Measurements from ENCODE around the gene GHRL. TPM values are rescaled to one million over a fixed set of nuclear protein-coding genes. Genes with fewer than 3 reads are reported as not detected.

Gene GHRL
- total RNA-seq, 1 donor from 2014 or later: not detected

DNA sequence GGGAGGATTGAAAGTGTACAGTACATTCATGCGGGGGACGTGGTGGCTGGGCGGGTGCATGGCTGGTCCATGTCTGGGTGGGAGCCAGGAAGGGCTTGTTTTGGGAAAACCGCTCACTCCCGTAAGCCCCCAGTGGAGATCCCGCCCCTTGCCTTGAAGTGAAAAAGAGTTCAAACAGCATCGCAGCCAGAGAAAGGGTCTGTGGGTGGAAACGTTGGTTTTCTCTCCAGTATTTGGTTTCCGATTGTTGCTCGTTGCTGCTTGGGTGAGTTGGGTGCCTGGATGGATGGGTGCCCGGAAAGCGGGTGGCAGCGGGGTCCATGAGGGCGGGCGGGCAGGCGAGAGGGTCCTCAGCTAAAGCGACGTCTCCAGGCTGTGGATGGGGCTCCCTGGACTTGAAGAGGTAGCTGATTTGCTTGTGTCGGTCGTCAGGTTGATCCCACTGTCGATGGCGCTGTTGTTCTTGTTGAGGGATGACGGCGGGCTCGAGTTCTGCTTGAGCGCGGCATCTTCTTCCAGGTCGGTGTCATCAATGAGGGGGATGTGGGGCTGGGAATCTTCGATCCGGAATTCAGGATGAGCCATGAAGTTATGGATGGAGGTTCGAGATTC is 35.8 kb upstream of the GHRL start:
- DNase-seq (ENCODE audit: extremely low read depth, low read depth, low spot score): no peak

DNA sequence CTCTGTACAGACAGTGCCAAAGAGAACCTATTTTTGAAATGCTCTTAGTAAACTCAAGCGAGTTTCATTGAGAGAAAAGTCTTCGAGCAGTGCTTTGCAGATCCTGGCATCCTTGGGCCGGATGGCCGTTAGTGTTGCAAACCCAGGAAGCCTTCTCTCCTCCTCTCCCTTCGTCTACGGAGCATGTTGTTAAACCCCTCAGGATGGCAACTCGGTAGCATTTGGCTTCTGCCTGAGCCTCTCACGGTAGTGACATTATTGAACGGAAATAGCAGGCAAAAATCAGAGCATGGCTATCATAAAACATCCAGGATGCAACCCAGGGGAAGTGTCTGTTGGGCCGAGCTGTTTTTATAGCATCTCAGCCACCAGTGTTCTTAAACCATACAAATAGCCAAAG is 34.8 kb upstream of the GHRL start:
- DNase-seq (ENCODE audit: extremely low read depth, low read depth, low spot score): no peak

DNA sequence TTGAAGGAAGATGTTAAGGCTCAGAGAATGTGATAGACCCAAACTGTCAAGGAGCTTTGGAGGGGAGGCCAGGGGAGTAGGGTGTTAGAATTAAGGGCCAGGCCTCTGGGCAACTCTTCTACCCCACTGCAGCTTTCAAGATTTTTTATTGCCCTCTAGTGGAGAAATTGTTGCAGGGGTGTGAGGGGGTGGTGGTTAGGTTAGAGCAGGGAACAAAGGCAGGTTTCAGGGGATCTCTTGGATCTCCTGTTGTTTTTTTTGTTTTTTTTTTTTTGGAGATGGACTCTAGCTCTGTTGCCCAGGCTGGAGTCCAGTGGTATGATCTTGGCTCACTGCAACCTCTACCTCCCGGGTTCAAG is 29.6 kb upstream of the GHRL start:
- DNase-seq (ENCODE audit: extremely low read depth, low read depth, low spot score): no peak

DNA sequence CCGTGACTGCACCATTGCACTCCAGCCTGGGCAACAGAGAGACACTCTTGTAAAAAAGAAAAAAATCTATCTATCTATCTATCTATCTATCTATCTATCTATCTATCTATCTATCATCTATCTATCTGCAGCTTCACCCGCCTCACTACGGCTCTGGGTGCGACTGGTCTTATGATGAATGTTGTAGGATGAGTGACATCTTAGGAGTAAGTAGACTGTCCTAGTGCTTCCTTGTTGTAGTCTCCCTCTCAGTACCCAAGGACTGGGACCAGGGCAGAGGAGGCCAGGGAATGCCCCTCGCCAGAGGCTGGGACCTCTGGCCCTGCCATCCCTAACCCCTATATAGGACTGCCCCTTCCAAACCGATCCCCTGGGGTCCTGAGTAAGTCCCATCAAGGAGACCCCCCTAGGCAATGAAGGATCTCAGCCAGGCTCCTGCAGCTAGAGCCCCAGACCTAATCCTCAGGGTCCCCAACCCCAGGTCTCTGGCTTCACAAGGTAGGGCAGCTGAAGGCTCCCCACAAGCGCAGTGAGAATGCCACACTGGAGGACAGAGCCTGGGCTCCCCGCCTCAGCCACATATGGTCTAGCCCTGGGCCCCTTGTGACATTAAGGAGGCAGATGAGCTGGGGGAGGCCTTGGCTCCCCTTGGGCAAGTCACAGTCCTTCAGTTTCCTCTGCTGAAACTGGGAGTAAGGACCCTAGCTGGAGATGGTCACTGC is 29.0 kb upstream of the GHRL start:
- DNase-seq (ENCODE audit: extremely low read depth, low read depth, low spot score): no peak

DNA sequence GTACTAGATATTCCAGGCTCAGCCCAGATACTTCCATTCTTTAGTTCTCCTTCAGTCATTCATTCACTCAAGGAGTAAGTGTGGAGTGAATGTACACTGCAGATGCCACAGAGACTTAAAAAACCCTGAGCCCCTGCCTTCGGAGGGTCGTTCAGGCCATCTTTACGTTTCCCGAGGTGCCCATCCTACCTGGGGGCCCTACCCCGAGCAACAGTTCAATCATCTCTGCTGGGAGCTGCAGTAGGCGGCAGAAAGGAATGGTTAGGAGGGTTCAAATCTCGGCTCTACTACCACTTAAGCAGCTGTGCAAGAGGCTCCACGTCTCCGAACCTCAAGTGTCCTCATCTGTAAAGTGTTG is 27.6 kb upstream of the GHRL start:
- no peak for DNase-seq (ENCODE audit: extremely low read depth, low read depth, low spot score)

DNA sequence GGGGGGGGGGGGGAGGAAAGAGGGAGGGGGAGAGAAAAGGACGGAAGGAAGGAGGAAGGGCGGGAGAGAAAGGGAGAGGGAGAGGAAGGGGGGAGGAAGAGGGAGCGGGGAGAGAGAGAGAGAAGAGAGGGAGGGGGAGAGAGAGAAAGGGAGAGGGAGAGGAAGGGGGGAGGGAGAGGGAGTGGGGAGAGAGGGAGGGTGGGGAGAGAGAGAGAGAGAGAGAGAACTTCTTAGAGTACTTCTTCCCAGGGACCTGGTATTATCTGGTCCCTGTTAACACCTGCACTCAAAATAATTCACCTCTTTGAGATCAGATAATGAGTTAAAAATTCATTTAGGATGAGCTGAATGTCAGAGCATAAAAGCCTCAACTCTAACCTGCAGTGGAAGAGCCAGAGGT is 27.1 kb upstream of the GHRL start:
- no peak for DNase-seq (ENCODE audit: extremely low read depth, low read depth, low spot score)

DNA sequence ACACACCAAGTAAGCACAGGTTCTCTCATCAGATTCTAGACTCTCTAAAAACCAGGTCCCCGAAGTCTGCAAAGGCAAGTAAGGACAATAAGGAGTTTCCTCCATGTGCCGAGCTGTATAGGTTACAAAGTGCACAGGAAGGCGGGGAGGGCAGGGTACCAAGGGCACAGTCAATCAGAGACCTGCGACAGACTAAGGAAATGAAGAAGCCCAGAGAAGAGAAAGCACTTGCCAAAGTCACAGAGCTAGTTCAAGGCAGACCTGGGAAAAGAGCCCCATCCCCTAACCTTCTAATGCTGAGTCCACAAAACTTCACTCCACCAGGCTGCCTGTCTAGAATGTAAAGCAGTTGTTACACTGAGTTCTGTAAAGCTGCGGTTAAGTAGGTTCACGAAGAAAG is 26.5 kb upstream of the GHRL start:
- DNase-seq (ENCODE audit: extremely low read depth, low read depth, low spot score): no peak

DNA sequence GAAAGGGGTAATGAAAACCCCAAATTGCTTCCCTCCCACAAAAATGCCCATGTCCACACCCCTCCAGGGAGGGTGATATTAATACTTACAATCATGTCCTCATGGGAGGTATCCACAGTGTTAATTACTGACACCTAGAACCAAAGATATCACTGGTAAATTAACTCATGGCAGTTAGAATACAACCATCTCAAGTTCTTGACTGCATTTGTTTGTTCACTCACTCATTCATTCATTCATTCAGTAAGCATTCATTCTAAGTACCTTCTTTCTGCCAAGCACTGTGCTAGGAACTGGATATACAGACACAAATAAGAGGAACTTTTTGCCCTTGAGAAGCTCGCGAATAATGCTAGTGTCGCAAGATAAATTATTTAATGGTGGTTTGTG is 25.2 kb upstream of the GHRL start:
- DNase-seq (ENCODE audit: extremely low read depth, low read depth, low spot score): no peak

DNA sequence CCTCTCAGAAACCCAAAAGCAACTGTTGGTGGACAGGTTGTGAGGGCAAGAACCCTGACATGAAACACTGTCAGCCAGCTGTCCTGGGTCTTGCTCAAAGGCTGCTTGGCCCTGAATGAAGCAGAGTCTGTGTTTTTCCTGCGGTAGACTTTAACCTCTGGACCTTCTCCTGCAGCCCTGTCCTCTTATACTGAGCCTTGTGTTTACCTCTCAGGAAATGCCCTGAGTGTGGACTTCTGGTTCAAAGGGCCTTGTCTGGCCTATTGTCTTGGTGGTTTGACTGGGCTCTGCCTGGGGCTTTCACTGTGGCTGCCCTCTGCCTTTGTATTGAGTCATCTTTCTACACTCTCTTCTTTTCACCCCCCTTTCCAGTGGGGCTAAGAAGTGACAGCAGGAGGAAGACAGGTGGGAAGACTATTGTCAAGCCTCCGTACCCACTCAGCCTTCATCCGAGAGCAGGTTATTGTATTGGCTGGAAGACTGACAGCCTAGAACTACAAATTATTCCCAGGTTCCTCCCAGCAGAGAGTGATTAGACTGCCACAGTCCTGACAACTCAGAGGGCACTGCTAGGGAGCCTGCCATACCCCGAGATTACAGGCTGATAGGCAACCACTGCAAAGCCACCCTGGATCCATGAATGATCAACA is 24.7 kb upstream of the GHRL start:
- no peak for DNase-seq (ENCODE audit: extremely low read depth, low read depth, low spot score)

DNA sequence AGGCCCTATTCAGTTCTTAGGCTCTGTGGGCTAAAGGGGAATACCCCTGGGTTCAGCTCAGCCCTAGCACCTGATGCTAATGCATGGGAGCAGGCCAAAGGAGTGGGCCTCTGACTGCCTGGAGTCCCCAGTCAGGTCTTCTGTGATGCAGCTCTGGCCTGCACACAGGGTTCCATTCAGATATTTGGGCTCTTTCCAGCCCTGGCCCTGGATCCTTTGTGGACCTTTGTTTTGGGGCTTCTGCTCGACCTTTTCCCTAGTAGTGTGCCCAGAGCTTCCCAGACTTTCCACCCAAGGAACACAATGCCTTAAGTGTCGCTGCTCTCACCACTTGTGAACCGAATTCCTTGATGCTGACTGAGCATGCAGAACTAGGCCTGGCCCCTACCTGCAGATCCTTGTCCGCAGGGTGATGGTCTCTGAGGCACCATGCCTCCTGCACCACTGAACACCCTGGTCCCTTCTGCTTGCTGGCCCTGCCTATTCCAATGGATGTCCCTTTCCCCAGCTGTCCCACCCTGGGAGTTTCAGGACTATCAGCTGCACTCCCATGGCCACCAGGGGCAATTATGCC is 23.1 kb upstream of the GHRL start:
- DNase-seq (ENCODE audit: extremely low read depth, low read depth, low spot score): no peak

DNA sequence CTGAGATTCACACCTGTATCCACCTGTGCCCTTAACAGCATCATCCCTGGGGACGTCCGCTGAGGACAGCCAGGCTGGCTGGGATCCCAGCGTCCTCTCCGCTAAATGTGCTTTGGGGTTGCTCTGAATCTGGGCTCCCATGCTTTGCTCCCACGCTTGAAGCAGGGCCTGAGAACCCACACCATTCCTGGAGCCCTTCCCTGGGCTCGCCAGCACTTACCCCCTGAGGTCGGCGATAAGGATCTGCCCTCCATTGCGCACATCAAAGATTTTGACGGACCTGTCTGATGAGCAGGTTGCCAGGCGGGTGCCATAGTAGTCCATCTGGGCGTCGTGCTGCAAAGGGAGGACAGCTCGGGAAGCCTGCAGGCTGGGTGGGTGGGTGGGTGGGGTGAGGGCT is 22.4 kb upstream of the GHRL start:
- DNase-seq (ENCODE audit: extremely low read depth, low read depth, low spot score): no peak

DNA sequence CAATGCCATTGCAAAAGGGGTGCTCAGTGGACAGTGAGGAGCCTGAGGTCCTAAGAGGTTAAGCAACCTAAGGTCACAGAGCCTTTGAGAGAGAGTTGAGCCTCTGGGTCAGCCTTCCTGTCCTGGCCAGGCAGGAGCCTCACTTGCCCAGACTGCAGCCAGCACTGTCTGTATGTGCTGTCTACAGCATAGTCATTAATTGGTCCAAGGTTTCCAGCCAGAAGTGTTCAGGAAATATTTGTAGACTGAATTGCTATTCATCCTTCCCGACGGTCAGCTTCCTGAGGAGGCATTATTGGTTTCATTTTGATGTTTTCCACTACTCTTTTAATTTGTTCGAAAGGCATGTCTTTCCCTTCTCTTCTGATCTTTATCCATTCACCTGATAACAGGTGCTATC is 20.1 kb upstream of the GHRL start:
- no peak for DNase-seq (ENCODE audit: extremely low read depth, low read depth, low spot score)

DNA sequence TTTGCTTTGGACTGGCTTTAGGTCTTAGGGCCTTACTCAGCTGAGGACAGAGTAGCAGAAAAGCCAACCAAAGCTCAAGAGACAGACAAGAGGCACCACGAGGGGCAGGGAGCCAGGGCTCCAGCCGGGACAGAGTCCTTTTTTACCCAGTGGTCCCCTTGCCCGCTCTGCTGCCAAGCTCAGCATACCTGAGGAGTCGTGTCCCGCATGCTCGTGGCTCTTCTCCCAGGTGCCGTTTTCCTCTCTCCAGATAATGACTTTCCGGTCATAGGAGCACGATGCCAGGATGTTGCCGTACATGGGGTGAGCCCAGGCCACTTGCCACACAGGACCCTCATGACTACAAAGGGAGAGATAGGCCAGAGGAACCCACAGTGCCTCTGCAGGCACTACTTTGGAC is 19.6 kb upstream of the GHRL start:
- DNase-seq (ENCODE audit: extremely low read depth, low read depth, low spot score): no peak

DNA sequence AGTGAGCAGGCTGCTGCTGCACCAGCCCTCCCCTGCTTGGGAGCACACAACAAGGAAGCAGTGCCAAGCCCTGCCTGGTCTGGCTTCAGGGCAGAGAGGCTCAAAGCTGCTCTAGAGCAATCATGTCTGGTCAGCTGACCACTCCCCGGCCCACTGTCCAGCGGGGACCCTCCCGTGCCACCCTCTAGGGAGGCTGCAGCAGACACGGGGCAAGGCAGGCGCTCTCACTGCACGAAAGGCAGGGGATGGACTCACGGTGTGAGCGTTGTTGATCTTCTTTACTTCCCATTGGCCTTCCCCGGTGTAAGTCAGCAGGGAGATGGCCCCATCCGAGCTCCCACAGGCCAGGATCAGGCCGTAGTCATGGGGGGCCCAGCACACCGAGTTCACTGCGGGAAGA is 19.0 kb upstream of the GHRL start:
- no peak for DNase-seq (ENCODE audit: extremely low read depth, low read depth, low spot score)

DNA sequence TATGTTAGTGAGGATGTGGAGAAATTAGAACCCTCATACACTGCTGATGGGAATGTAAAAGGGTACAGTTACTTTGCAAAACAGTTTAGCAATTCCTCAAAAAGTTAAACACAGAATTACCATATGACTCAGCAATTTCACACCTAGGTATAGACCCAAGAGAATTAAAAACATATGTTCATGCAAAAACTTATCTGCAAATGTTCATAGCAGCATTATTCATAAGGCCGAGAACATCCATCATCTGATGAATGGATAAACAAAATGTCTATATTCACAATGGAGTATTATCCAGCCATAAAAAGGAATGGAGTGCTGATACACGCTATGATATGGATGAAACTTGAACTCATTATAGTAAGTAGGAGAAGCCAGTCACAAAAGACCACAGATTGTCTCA is 17.8 kb upstream of the GHRL start:
- DNase-seq (ENCODE audit: extremely low read depth, low read depth, low spot score): no peak

DNA sequence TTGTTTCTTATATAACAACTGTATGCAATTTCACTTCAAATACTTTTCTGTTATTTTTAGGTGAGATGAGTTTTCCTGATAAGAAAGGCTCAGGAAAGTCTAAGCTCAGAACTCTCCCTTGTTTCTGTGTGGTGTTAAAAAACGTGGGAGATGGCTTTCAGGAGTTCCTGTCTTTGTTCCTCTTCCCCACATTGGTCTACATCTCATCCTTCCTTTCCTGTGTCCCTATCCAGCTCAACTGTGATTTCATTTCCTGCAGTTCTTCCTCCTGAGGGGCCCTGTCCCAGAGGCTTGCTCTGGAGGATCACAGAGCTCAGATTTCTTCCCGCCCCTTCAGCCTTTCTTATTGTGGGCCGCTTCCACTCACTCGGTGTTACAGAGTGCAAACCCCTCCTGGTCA is 17.0 kb upstream of the GHRL start:
- DNase-seq (ENCODE audit: extremely low read depth, low read depth, low spot score): peak; percentile 51

DNA sequence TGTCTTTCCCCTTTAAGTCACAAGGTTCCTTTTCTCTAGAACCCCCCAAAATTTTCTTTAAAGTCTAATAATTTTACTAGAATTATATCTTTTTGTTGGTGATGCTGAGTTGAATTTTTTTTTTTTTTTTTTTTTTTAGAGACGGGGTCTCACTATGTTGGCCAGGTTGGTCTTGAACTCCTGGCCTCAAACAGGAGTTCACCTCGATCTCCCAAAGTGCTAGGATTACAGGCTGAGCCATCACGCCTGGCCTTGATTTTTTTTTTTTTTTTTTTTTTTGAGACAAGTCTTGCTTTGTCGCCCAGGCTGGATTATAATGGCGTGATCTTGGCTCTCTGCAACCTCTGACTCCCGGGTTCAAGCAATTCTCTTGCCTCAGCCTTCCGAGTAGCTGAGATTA is 15.9 kb upstream of the GHRL start:
- DNase-seq (ENCODE audit: extremely low read depth, low read depth, low spot score): no peak

DNA sequence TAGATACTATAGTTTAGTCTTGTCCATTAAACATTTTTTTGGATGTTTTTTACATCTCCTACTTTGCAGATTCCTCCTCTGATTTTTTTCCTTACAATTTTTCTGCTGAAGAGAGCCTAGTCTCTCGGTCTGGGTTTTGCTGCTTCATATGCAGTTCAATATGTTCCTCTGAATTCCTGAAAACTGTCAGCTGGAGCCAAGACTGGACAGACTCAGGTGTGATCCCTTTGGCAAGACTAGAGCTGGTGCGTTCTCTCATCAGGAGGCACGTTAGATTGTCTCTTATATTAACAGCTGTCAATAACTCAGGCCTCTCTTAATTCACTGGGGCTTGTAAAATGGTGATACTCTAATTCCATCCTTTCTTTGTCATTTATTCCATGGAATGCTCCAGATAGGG is 13.4 kb upstream of the GHRL start:
- no peak for DNase-seq (ENCODE audit: extremely low read depth, low read depth, low spot score)

DNA sequence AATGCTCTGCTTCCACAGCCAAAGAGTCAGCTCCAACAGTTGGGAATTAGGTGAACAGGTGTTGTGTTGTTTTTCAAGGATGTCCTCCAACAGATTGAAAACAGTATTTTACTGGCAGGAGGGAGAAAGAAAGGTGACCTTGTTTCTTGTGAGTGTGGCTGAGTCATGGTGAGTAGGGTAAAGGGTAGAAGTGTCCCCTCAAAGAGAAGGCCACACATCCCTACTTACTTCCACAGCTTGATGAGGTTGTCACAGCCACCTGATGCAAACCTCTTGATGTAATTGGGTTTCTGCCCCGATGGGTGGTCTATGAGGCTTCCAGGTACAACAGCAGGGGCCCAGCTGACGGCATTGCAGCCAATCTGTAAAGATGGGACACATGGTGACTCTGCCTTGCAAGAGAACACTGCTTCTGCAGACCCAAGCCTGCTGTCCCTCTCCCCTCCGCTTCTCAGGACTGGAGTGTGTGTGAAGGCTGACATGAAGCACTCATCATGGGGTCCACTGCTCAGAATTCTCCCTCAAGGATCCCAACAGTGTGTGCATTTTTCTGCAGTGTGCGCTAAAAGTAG is 12.7 kb upstream of the GHRL start:
- no peak for DNase-seq (ENCODE audit: extremely low read depth, low read depth, low spot score)

DNA sequence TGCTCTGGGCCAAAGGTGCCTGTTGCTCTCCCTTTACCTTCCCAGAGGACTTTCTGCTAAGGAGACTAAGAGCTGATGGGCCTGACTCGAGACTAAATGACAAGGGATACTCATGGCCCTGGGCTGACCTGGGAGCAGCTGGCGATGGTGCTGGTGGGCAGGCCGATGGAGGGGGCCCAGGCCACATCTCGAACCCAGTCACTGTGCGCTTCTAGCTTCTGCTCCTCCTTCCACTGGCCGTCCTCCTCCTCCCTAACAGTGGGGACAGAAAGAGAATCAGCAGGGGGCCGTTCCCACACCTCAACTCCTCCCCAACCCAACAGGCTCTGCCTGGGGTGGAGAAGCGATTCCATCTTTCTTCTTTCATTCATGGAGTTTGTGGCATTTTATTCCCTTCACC is 12.2 kb upstream of the GHRL start:
- no peak for DNase-seq (ENCODE audit: extremely low read depth, low read depth, low spot score)

DNA sequence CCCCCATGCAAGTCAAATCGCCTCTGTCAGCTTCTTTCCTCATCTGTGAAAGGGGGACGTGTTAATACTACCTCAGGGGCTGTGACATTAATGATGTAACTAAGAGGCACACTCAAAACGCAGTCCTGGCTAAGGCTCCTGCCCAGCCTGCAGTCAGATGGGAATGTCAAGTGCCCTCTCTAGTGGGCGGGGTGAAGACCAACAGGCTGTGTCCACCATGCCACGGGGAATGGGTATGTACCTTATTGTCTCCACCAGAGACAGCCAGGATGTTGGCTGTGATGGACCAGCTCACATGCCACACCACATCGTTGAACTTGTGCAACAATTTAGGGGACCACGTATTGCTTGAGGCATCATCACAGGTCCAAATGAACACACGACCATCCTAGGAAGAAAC is 11.0 kb upstream of the GHRL start:
- no peak for DNase-seq (ENCODE audit: extremely low read depth, low read depth, low spot score)

DNA sequence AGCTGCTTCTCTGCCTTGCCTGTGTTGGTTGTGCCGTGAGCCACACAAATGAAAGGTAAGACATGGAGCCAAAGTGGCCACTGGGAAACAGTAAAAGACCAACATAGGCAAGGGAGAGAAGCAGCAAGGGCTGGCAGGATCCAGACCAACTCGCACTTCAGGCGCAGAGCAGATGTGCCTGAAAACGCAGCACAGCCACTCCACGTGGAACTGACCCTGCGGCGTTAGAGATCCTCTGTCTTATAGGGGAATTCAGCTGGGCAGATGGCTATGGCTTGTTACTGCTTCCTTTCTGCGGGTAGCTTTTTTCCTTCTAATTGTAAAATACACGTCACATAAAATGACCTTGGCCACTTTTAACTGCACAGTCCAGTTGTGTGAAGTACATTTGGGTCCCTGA is 10.4 kb upstream of the GHRL start:
- DNase-seq (ENCODE audit: extremely low read depth, low read depth, low spot score): no peak
